ENCODE measurements around the gene OSBPL2. TPM values are rescaled to one million over a fixed set of nuclear protein-coding genes. Genes with fewer than 3 reads are reported as not detected.

Gene OSBPL2
- total and polyA plus RNA-seq, 4 experiments from 2014 or later: 14.8 to 84.4 (median 49.1) TPM

DNA sequence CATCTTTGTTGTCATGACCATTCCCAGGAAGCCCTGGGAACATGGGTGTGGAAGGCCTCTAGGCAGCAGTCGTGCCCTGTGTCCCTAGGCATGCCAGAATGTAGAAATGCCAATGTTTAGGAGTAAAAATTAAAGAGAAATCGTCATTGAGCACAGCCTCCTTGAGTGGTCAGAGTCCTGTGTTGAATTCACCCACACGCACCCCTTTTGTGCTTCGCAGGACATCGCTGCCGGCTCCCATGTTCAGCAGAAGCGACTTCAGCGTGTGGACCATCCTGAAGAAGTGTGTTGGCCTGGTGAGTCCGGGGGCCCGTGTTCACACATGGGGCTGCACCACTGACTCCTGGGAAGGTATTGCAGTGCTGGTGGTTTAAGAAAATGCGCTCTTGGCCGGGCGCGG lies 25.1 kb downstream of the OSBPL2 start:
- CTCF ChIA-PET (ENCODE audit: partially characterized antibody): no interaction called here
- no peak overlapping the region for H3K4me3 Mint-ChIP-seq
- no peaks in the 10 kb centered on the region for H3K27me3 Mint-ChIP-seq
- H3K27ac Mint-ChIP-seq: no peak overlapping the region
- no peak for DNase-seq
- intact Hi-C loops (cut with micrococcal nuclease): no loop called here
- peaks cover 39 to 51% of the 10 kb centered on the region in 2 donors for H3K36me3 Mint-ChIP-seq
- no peaks in the 10 kb centered on the region for H3K4me1 ChIP-seq (ENCODE audit: insufficient read depth, low read length)
- H3K36me3 ChIP-seq (ENCODE audit: insufficient read depth, low read length): peaks cover 43% of the 10 kb centered on the region
- H3K9me3 ChIP-seq (ENCODE audit: control insufficient read depth in 1 of 2, low read length in 2 of 2): no peaks in the 10 kb centered on the region
- peaks cover 0 to 2% (median 0%) of the 10 kb centered on the region in 8 donors for H3K9me3 Mint-ChIP-seq
- no peaks in the 10 kb centered on the region for H3K27me3 ChIP-seq (ENCODE audit: insufficient read depth, low read length)
- POLR2A ChIA-PET (ENCODE audit: partially characterized antibody): no interaction called here
- H3K4me1 Mint-ChIP-seq: peaks cover 0 to 4% (median 1%) of the 10 kb centered on the region in 4 donors
- H3K4me3 ChIP-seq (ENCODE audit: low read length in 2 of 2): no peak overlapping the region
- no peak overlapping the region for H3K27ac ChIP-seq (ENCODE audit: low read depth, low read length)

DNA sequence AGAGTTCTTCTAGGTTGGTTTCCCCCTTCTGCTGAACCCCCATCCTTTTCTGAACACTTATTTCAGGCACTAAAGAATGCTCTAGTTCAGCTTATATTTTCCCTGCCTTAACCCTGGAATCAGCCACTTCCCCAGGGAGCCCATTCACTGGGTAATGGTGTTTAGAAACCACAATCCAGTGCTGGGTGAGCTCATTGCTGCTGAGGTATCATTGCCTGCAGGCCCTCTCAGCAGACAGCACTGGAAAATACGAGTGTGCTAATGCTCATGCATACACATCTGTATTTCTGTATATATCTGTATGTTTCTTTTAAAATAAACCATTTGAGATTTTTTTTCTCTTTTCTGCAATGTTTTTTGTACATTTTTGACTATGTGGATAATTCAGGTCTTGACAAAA lies 27.0 kb downstream of the OSBPL2 start:
- H3K9me3 ChIP-seq (ENCODE audit: control insufficient read depth in 1 of 2, low read length in 2 of 2): no peaks in the 10 kb centered on the region
- Mint-ChIP-seq H3K4me1 (peaks cover 0 to 4% (median 3%) of the 10 kb centered on the region in 4 donors), H3K36me3 (peaks cover 34 to 44% of the 10 kb centered on the region in 2 donors)

DNA sequence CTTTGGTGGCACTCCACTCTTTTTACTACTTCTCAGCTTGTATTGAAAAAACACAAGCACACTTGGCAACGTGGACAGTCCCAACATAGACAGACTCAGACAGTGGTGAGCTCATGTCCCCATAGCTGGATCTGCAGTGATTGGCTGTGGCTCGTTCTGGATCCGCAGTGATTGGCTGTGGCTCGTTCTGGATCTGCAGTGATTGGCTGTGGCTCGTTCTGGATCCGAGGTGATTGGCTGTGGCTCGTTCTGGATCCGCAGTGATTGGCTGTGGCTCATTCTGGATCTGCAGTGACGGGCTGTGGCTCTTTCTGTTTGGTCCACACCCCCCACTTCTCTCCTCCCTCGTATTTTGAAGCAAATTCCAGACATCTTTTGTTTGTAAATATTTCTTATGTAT lies 28.0 kb downstream of the OSBPL2 start:
- H3K4me3 Mint-ChIP-seq: no peak overlapping the region
- intact Hi-C loops (cut with micrococcal nuclease): no loop called here
- H3K4me3 ChIP-seq (ENCODE audit: low read length in 2 of 2): no peak overlapping the region
- no peaks in the 10 kb centered on the region for H3K27me3 ChIP-seq (ENCODE audit: insufficient read depth, low read length)
- no peaks in the 10 kb centered on the region for H3K9me3 ChIP-seq (ENCODE audit: control insufficient read depth in 1 of 2, low read length in 2 of 2)
- no peak for DNase-seq
- ChIA-PET CTCF (ENCODE audit: partially characterized antibody) (no interaction called here), POLR2A (ENCODE audit: partially characterized antibody) (no interaction called here)
- no peak overlapping the region for H3K27ac Mint-ChIP-seq
- peaks cover 30 to 41% of the 10 kb centered on the region in 2 donors for H3K36me3 Mint-ChIP-seq
- H3K27me3 Mint-ChIP-seq: no peaks in the 10 kb centered on the region
- H3K27ac ChIP-seq (ENCODE audit: low read depth, low read length): no peak overlapping the region
- H3K36me3 ChIP-seq (ENCODE audit: insufficient read depth, low read length): peaks cover 20% of the 10 kb centered on the region
- H3K9me3 Mint-ChIP-seq: peaks cover 0 to 2% (median 0%) of the 10 kb centered on the region in 8 donors
- H3K4me1 ChIP-seq (ENCODE audit: insufficient read depth, low read length): no peaks in the 10 kb centered on the region
- peaks cover 0 to 4% (median 3%) of the 10 kb centered on the region in 4 donors for H3K4me1 Mint-ChIP-seq

More for the DNA sequence above, 27.0 kb downstream of the OSBPL2 start:
- Mint-ChIP-seq H3K27me3 (no peaks in the 10 kb centered on the region), H3K9me3 (peaks cover 0 to 2% (median 0%) of the 10 kb centered on the region in 8 donors), H3K4me3 (no peak overlapping the region), H3K27ac (no peak overlapping the region)
- POLR2A ChIA-PET (ENCODE audit: partially characterized antibody): no interaction called here
- CTCF ChIA-PET (ENCODE audit: partially characterized antibody): no interaction called here
- no peaks in the 10 kb centered on the region for H3K4me1 ChIP-seq (ENCODE audit: insufficient read depth, low read length)
- peaks cover 26% of the 10 kb centered on the region for H3K36me3 ChIP-seq (ENCODE audit: insufficient read depth, low read length)
- intact Hi-C loops (cut with micrococcal nuclease): no loop called here
- no peak overlapping the region for H3K4me3 ChIP-seq (ENCODE audit: low read length in 2 of 2)
- H3K27me3 ChIP-seq (ENCODE audit: insufficient read depth, low read length): no peaks in the 10 kb centered on the region
- DNase-seq: no peak
- no peak overlapping the region for H3K27ac ChIP-seq (ENCODE audit: low read depth, low read length)

DNA sequence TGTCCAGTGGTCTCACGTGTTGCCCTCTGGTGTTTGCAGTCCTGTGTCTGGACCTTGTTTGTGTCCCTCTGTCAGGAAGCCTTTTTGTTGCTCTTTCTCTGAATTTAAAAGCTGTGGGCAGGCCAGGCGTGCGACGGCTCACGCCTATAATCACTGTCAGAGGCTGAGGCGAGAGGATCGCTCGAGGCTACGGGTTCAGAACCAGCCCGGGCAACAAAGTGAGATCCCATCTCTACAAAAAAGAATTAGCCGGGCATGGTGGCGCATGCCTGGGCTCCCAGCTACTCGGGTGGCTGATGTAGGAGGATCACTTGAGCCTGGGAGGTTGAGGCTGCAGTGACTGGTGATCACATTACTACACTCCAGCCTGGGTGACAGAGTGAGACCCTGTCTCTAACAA lies 28.5 kb downstream of the OSBPL2 start:
- no peaks in the 10 kb centered on the region for H3K9me3 ChIP-seq (ENCODE audit: control insufficient read depth in 1 of 2, low read length in 2 of 2)
- no peak overlapping the region for H3K4me3 Mint-ChIP-seq
- peaks cover 30 to 43% of the 10 kb centered on the region in 2 donors for H3K36me3 Mint-ChIP-seq
- no peak for DNase-seq
- H3K27ac Mint-ChIP-seq: no peak overlapping the region
- ChIA-PET POLR2A (ENCODE audit: partially characterized antibody) (no interaction called here), CTCF (ENCODE audit: partially characterized antibody) (no interaction called here)
- H3K27me3 ChIP-seq (ENCODE audit: insufficient read depth, low read length): no peaks in the 10 kb centered on the region
- H3K27ac ChIP-seq (ENCODE audit: low read depth, low read length): no peak overlapping the region
- H3K4me1 ChIP-seq (ENCODE audit: insufficient read depth, low read length): no peaks in the 10 kb centered on the region
- H3K9me3 Mint-ChIP-seq: peaks cover 0 to 2% (median 0%) of the 10 kb centered on the region in 8 donors
- no peaks in the 10 kb centered on the region for H3K27me3 Mint-ChIP-seq
- H3K4me3 ChIP-seq (ENCODE audit: low read length in 2 of 2): no peak overlapping the region
- peaks cover 17% of the 10 kb centered on the region for H3K36me3 ChIP-seq (ENCODE audit: insufficient read depth, low read length)
- intact Hi-C loops (cut with micrococcal nuclease): no loop called here
- peaks cover 0 to 4% (median 3%) of the 10 kb centered on the region in 4 donors for H3K4me1 Mint-ChIP-seq

DNA sequence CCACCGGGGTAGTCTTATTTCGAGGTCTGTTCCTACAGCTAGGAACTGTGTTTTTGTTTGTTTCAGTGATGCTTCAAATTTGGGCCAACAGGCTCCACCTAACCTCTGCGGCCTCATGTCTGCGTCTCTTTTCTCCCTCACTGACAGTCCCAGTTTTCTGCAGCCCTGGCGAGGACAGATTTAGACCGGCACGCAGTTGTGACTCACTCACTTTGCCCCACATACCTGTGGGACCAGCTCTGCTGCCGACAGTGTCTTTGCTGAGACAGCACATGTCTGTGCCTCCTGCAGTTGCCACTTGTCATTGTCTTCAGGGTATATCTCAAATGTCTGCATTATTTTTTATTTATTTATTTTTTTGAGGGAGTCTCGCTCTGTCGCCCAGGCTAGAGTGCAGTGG lies 29.2 kb downstream of the OSBPL2 start:
- H3K4me1 Mint-ChIP-seq: peaks cover 0 to 4% (median 3%) of the 10 kb centered on the region in 4 donors
- POLR2A ChIA-PET (ENCODE audit: partially characterized antibody): no interaction called here
- Histone ChIP-seq H3K36me3 (ENCODE audit: insufficient read depth, low read length) (peaks cover 17% of the 10 kb centered on the region), H3K27ac (ENCODE audit: low read depth, low read length) (no peak overlapping the region), H3K4me3 (ENCODE audit: low read length in 2 of 2) (no peak overlapping the region), H3K4me1 (ENCODE audit: insufficient read depth, low read length) (no peaks in the 10 kb centered on the region), H3K27me3 (ENCODE audit: insufficient read depth, low read length) (no peaks in the 10 kb centered on the region), H3K9me3 (ENCODE audit: control insufficient read depth in 1 of 2, low read length in 2 of 2) (no peaks in the 10 kb centered on the region)
- H3K27ac Mint-ChIP-seq: peak overlapping the region in 1 of 7 donors; percentile 50
- intact Hi-C loops (cut with micrococcal nuclease): no loop called here
- peaks cover 30 to 43% of the 10 kb centered on the region in 2 donors for H3K36me3 Mint-ChIP-seq
- no peak for DNase-seq
- H3K4me3 Mint-ChIP-seq: no peak overlapping the region
- H3K9me3 Mint-ChIP-seq: peaks cover 0 to 2% (median 0%) of the 10 kb centered on the region in 8 donors
- no peaks in the 10 kb centered on the region for H3K27me3 Mint-ChIP-seq
- CTCF ChIA-PET (ENCODE audit: partially characterized antibody): no interaction called here

DNA sequence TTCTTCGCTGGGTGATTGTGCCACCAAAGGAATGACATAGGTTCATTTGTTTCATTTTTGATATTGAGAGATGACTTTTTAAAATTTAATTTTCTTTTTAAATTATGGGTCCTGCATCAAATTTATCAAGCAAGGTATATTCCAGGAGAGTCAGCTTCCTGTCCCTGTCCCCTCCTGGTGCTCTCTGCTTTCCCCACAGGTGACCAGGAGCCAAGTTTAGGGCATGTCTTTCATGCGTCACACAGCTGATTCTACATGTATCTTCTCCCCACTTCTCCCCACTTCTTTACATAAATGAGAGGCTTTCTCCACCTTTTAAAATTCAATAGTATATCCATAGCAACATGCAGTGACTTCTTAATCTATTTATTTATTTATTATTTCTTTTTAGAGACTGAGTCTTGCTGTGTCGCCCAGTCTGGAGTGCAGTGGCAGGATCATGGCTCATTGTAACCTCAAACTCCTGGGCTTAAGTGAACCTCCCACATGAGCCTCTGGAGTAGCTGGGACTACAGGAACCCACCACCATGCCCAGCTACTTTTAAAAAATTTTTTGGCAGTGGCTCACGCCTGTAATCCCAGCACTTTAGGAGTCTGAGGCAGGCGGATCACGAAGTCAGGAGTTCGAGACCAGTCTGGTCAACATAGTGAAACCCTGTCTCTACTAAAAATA lies 30.0 kb downstream of the OSBPL2 start:
- Mint-ChIP-seq H3K9me3 (peaks cover 0 to 2% (median 0%) of the 10 kb centered on the region in 8 donors), H3K27me3 (no peaks in the 10 kb centered on the region), H3K4me3 (no peak overlapping the region), H3K4me1 (peaks cover 0 to 4% (median 3%) of the 10 kb centered on the region in 4 donors), H3K27ac (no peak overlapping the region), H3K36me3 (peaks cover 37 to 47% of the 10 kb centered on the region in 2 donors)
- H3K27me3 ChIP-seq (ENCODE audit: insufficient read depth, low read length): no peaks in the 10 kb centered on the region
- CTCF ChIA-PET (ENCODE audit: partially characterized antibody): no interaction called here
- H3K4me1 ChIP-seq (ENCODE audit: insufficient read depth, low read length): no peaks in the 10 kb centered on the region
- H3K9me3 ChIP-seq (ENCODE audit: control insufficient read depth in 1 of 2, low read length in 2 of 2): no peaks in the 10 kb centered on the region
- no peak overlapping the region for H3K27ac ChIP-seq (ENCODE audit: low read depth, low read length)
- peaks cover 22% of the 10 kb centered on the region for H3K36me3 ChIP-seq (ENCODE audit: insufficient read depth, low read length)
- POLR2A ChIA-PET (ENCODE audit: partially characterized antibody): no interaction called here
- no peak overlapping the region for H3K4me3 ChIP-seq (ENCODE audit: low read length in 2 of 2)
- intact Hi-C loops (cut with micrococcal nuclease): no loop called here
- DNase-seq: no peak

DNA sequence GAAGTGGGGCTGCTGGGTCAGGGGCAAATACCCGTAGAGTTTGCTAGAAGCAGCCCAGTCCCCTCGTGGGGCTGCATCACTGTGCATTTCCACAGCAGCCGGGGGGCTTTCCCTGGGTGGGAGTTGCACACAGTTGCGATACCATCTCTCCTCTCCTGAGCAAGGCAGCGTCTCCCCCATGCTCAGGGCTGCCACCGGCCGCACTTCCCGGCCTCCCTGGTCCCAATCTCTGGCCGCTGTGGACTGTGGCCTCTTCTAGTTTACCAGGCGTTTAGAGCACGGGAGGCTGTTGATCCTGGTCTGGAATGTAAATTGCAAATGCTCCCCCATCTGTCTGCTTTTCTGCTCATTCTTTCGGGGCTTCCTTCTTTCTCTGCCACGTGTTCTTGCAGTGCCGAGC lies 31.1 kb downstream of the OSBPL2 start:
- POLR2A ChIA-PET (ENCODE audit: partially characterized antibody): no interaction called here
- Histone ChIP-seq H3K27me3 (ENCODE audit: insufficient read depth, low read length) (no peaks in the 10 kb centered on the region), H3K4me3 (ENCODE audit: low read length in 2 of 2) (no peak overlapping the region), H3K9me3 (ENCODE audit: control insufficient read depth in 1 of 2, low read length in 2 of 2) (no peaks in the 10 kb centered on the region), H3K36me3 (ENCODE audit: insufficient read depth, low read length) (peaks cover 30% of the 10 kb centered on the region), H3K27ac (ENCODE audit: low read depth, low read length) (no peak overlapping the region), H3K4me1 (ENCODE audit: insufficient read depth, low read length) (no peaks in the 10 kb centered on the region)
- intact Hi-C loops (cut with micrococcal nuclease): no loop called here
- Mint-ChIP-seq H3K9me3 (peaks cover 0 to 2% (median 0%) of the 10 kb centered on the region in 8 donors), H3K36me3 (peaks cover 43 to 52% of the 10 kb centered on the region in 2 donors), H3K27me3 (no peaks in the 10 kb centered on the region), H3K4me1 (peaks cover 0 to 5% (median 4%) of the 10 kb centered on the region in 4 donors), H3K27ac (peak overlapping the region in 1 of 7 donors; percentile 31), H3K4me3 (no peak overlapping the region)
- CTCF ChIA-PET (ENCODE audit: partially characterized antibody): no interaction called here
- DNase-seq: no peak

Data from CD4-positive, alpha-beta memory T cell (primary cell).